ENCODE measurements around the gene PLXNA1.

DNA sequence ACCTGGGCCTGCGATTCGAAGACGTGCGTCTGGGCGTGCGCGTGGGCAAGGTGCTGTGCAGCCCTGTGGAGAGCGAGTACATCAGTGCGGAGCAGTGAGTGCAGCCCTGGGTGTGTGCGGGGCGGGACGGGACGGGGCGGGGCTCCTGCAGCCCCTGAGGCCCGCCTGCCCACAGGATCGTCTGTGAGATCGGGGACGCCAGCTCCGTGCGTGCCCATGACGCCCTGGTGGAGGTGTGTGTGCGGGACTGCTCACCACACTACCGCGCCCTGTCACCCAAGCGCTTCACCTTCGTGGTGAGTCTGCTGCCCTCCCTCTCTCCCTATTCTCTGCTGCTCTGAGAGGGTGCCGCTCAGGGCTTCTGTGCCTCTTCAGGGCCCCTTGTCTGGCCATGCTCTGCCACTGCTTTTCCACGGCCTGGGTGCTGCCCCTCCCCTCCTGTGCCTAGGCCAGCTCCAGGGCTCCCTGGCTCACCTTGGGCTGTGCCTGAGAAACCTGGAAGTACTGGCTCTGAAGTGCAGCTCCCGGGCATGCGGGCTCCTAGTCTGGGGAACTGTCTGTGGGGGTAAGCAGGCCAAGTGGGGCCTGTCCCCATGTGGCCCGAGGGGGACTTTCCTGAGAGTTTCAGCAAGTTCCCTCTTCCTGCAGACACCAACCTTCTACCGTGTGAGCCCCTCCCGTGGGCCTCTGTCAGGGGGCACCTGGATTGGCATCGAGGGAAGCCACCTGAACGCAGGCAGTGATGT lies 31.8 kb downstream of the PLXNA1 start:
- TF ChIP-seq RFX5 (IDR thresholded peaks at IDR 0.05; ENCODE audit: low read depth, low read length) (no peak), YY1 (IDR thresholded peaks at IDR 0.05; ENCODE audit: borderline replicate concordance in 1 of 3, control insufficient read depth in 1 of 3, extremely low read depth in 1 of 3, insufficient read depth in 3 of 3, insufficient read length in 1 of 3, insufficient replicate concordance in 2 of 3, low read depth in 1 of 3, low read length in 2 of 3) (no peak)
- TF ChIP-seq, protein P1, sequence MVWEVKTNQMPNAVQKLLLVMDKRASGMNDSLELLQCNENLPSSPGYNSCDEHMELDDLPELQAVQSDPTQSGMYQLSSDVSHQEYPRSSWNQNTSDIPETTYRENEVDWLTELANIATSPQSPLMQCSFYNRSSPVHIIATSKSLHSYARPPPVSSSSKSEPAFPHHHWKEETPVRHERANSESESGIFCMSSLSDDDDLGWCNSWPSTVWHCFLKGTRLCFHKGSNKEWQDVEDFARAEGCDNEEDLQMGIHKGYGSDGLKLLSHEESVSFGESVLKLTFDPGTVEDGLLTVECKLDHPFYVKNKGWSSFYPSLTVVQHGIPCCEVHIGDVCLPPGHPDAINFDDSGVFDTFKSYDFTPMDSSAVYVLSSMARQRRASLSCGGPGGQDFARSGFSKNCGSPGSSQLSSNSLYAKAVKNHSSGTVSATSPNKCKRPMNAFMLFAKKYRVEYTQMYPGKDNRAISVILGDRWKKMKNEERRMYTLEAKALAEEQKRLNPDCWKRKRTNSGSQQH (CRISPR knock-in tag; IDR thresholded peaks at IDR 0.05), result no peak

Measured in K562 (cell line).